GM10847 (cell line): ENCODE data around the gene VCL.

Source experiments
- POLR2A ChIP-seq: IDR thresholded peaks from 2 replicates; pipeline ENCODE4 v1.6.1; 2011; ENCODE audit not compliant: insufficient read length; ENCODE audit errors: extremely low read depth

Gene VCL

DNA sequence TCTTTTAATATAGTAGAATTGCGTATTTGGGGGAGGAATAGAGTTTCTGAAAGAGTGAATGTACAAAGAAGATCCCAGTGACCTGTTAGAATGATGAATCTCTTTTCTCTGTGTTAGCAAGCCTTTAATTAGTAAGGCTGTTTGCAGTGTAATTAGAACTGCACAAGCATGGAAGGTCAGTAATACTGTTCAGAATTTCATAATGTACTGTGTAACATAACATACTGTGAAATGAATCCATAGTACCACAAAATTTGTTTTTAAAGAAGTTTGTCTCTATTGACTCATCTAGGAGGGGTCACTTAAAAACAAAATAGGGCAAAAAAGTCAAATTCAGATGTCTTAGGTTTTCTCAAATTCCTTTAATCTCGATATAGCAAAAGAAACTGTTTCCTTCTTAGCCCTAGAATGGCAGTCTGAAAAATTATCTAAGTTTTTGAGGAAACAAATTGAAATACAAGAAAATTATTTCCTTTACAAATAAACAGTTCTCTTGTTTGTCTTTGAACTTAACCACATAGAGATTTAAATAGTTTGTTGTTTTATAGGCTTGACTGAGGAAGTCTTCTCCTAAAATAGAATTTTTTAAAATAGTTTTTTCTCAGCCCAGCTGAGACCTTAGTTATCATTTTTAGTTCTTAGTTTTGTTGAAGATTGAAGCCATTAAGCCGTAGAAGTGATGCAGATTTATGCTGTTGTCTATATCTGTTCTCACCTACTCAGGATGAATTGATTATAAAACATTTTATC lies 165.6 kb downstream of the VCL start:
- TF ChIP-seq POLR2A = no peak

DNA sequence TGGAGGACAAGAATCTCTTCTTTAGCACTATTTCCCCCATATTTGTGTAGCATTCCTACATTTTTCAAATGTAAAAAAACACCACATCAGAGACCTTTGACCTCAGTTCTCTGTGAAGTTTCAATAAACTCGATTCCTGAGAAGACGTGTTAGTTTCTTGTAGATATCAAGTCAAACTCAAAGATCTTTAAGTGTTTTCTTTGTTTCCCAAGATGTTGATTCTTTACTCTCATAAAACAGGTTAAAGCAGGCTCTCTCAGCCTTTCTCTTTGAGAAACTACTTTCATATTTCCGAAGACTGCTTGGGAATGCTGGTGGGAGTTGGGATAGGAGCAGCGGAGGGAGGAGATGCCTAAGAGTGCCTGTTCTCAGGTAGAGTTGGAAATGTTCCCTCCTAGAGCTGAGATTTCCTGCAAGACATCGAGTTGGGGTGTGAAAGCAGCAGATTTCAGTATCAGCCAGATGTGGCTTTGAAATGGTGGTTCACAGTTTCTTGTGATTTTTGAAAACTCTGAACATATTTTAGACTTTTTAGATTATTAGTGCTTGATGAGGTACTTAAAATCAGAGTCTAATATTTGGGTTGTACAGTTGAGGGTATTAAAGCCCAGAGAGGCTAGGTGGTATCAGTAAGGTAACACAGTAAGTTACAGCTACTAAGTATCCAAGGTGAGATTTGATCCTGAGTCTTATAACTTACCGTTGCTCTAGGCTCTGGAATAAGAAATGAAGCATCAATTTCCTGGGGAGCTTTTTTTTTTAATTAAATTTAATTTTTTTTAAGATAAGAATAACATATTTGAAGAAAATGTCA lies 167.0 kb downstream of the VCL start:
- TF ChIP-seq POLR2A = no peak

DNA sequence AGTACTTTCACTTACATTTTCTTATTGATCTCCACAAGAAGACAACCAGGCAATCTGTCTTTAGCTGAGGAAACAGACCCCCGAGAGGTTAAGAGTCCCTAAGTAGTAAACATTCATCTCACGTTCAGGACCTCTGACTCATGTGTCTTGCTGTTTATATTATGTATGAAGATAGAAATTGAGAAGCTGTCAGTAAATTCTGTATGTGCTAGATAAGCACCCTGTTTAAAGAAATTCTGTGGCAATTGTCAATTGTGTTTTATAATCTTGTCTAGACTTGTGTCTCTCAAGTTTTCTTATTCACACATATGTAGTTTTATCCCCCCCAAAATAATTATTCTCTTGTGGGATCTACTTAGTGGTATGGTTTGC lies 167.6 kb downstream of the VCL start:
- TF ChIP-seq POLR2A = no peak

DNA sequence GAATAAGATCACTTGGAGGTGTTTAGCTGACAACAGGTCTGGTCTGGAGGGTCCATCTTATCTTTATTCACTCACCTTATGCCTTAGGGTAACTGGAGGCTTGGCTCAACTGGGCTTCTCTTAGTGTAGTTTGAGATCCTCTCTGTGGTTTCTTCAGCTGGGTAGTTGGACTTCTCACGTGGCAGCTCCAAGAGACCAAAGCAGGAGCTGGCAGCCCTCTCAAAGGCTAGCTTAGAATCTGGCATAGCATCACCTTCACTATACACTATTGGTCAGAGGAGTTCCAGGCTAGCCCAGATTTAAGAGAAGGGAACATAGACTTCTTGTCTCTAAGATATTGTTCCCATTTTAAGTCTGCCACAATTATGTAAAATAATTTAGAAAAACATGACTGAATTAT lies 169.5 kb downstream of the VCL start:
- no peak for TF ChIP-seq POLR2A
